Limb (tissue), 2 donors: Measurements from ENCODE around the gene LMF1.

Experiments used
- DNase-seq, 2 donors: peaks; one replicate each; pipeline ENCODE4 v3.0.0-alpha.2; 2016; ENCODE audit errors: extremely low spot score in 2 of 2

Gene LMF1

GRCh38 chr16:1003391-1004347 is 32.9 kb upstream of the LMF1 start:
- no peak for DNase-seq

GRCh38 chr16:1002399-1003166 is 31.8 kb upstream of the LMF1 start:
- no peak for DNase-seq

GRCh38 chr16:1001096-1001495 is 30.3 kb upstream of the LMF1 start:
- no peak for DNase-seq

- no peak for DNase-seq
Observed at GRCh38 chr16:1000608-1001007, 29.8 kb upstream of the LMF1 start.

GRCh38 chr16:999677-1000076 is 28.9 kb upstream of the LMF1 start:
- DNase-seq: no peak

- DNase-seq: no peak
Observed at GRCh38 chr16:998615-999014, 27.8 kb upstream of the LMF1 start.

- no peak for DNase-seq
Observed at GRCh38 chr16:998211-998610, 27.4 kb upstream of the LMF1 start.

- DNase-seq: peak in 1 of 2 donors; percentile 74
Observed at GRCh38 chr16:997440-998051, 26.8 kb upstream of the LMF1 start.

GRCh38 chr16:996681-997080 is 25.9 kb upstream of the LMF1 start:
- DNase-seq: no peak

- no peak for DNase-seq
Observed at GRCh38 chr16:995783-996182, 25.0 kb upstream of the LMF1 start.

GRCh38 chr16:995087-995486 is 24.3 kb upstream of the LMF1 start:
- DNase-seq: no peak

- no peak for DNase-seq
Observed at GRCh38 chr16:993731-994130, 22.9 kb upstream of the LMF1 start.

GRCh38 chr16:991773-992172 is 21.0 kb upstream of the LMF1 start:
- no peak for DNase-seq

- no peak for DNase-seq
Observed at GRCh38 chr16:991345-991744, 20.6 kb upstream of the LMF1 start.

- DNase-seq: no peak
Observed at GRCh38 chr16:990516-991291, 19.9 kb upstream of the LMF1 start.

GRCh38 chr16:989354-989814 is 18.6 kb upstream of the LMF1 start:
- DNase-seq: no peak

GRCh38 chr16:988471-989353 is 17.9 kb upstream of the LMF1 start:
- DNase-seq: peak in 1 of 2 donors; percentile 28

- DNase-seq: peak in 1 of 2 donors; percentile 64
Observed at GRCh38 chr16:987906-988305, 17.1 kb upstream of the LMF1 start.

GRCh38 chr16:986925-987582 is 16.3 kb upstream of the LMF1 start:
- DNase-seq: peak in 1 of 2 donors; percentile 80

GRCh38 chr16:986411-986810 is 15.6 kb upstream of the LMF1 start:
- DNase-seq: no peak
